Astrocyte (in vitro differentiated cells and primary cell): ENCODE data around the gene AADAT. TPM values are rescaled to one million over a fixed set of nuclear protein-coding genes. Genes with fewer than 3 reads are reported as not detected.

ENCODE experiments used
- DNase-seq: peaks from one replicate; pipeline ENCODE4 v3.0.0-alpha.2; 2010; ENCODE audit warnings: low read depth
- FAIRE-seq: peaks from 2 replicates; lab custom pipeline; 2011; peaks lifted over from hg19 to GRCh38; lab: Jason Lieb, UNC
- H2AFZ ChIP-seq: 2 replicates; pipeline ENCODE4 v1.6.0; 2012; ENCODE audit warnings: low read depth, low read length, inconsistent platforms
- H3K27ac ChIP-seq: 2 replicates; pipeline ENCODE4 v1.5.1; 2011; ENCODE audit warnings: low read depth, low read length, inconsistent platforms
- H3K27me3 ChIP-seq: 2 replicates; pipeline ENCODE4 v1.6.0; 2011; ENCODE audit warnings: low read length, inconsistent platforms; ENCODE audit not compliant: insufficient read depth
- H3K36me3 ChIP-seq: 2 replicates; pipeline ENCODE4 v1.5.1; 2011; ENCODE audit warnings: low read length, inconsistent platforms; ENCODE audit not compliant: insufficient read depth
- H3K4me1 ChIP-seq: 2 replicates; pipeline ENCODE4 v1.5.1; 2011; ENCODE audit warnings: low read length, inconsistent platforms; ENCODE audit not compliant: insufficient read depth
- H3K4me2 ChIP-seq: 2 replicates; pipeline ENCODE4 v1.6.0; 2012; ENCODE audit warnings: low read length, inconsistent platforms
- H3K4me3 ChIP-seq: 2 replicates; pipeline ENCODE4 v1.5.1; 2011; ENCODE audit warnings: low read depth, mild to moderate bottlenecking, low read length, inconsistent platforms; ENCODE audit not compliant: insufficient read depth
- H3K79me2 ChIP-seq: 2 replicates; pipeline ENCODE4 v1.6.0; 2012; ENCODE audit warnings: mild to moderate bottlenecking, low read length, inconsistent platforms; ENCODE audit not compliant: insufficient read depth
- H3K9ac ChIP-seq: 2 replicates; pipeline ENCODE4 v1.6.0; 2012; ENCODE audit warnings: mild to moderate bottlenecking, low read length, inconsistent platforms
- H3K9me3 ChIP-seq: 2 replicates; pipeline ENCODE4 v1.5.1; 2012; ENCODE audit warnings: low read depth, mild to moderate bottlenecking, low read length, inconsistent platforms; ENCODE audit not compliant: insufficient read depth
- H4K20me1 ChIP-seq: 2 replicates; pipeline ENCODE4 v1.6.0; 2012; ENCODE audit warnings: low read length, inconsistent platforms; ENCODE audit not compliant: insufficient read depth
- H3K27ac Mint-ChIP-seq: one replicate; pipeline ENCODE4 v1.8.0; 2021; ENCODE audit warnings: mild to moderate bottlenecking, mixed read lengths; ENCODE audit not compliant: unreplicated experiment
- H3K27me3 Mint-ChIP-seq: one replicate; pipeline ENCODE4 v1.8.0; 2021; ENCODE audit warnings: low read depth, mixed read lengths; ENCODE audit not compliant: unreplicated experiment
- H3K36me3 Mint-ChIP-seq: one replicate; pipeline ENCODE4 v1.8.0; 2021; ENCODE audit warnings: low read depth, mixed read lengths; ENCODE audit not compliant: unreplicated experiment
- H3K4me1 Mint-ChIP-seq: one replicate; pipeline ENCODE4 v1.8.0; 2021; ENCODE audit warnings: low read depth, mixed read lengths; ENCODE audit not compliant: unreplicated experiment
- H3K4me3 Mint-ChIP-seq: one replicate; pipeline ENCODE4 v1.8.0; 2021; ENCODE audit warnings: mild to moderate bottlenecking, moderate library complexity, mixed read lengths; ENCODE audit not compliant: unreplicated experiment
- H3K9me3 Mint-ChIP-seq: one replicate; pipeline ENCODE4 v1.8.0; 2021; ENCODE audit warnings: mild to moderate bottlenecking, mixed read lengths; ENCODE audit not compliant: unreplicated experiment
- CTCF ChIP-seq: IDR thresholded peaks from 2 replicates; pipeline ENCODE4 v1.5.1; 2011; ENCODE audit warnings: low read depth, mild to moderate bottlenecking, inconsistent platforms, low read length, moderate library complexity; ENCODE audit not compliant: insufficient read depth
- EZH2 ChIP-seq: IDR thresholded peaks from 2 replicates; pipeline ENCODE4 v1.6.1; 2012; ENCODE audit warnings: mild to moderate bottlenecking, low read length, inconsistent platforms; ENCODE audit not compliant: insufficient read depth
- total RNA-seq: library from RNA; stranded (reverse); gene quantifications from 2 replicates; pipeline ENCODE4 v1.2.1, GENCODE V29; 2021

Gene AADAT
- total RNA-seq, 1 donor from 2014 or later, result 10.5 TPM

GRCh38 chr4:170111546-170111945, 21.8 kb upstream of the AADAT start:
- no peak overlapping the region for H2AFZ ChIP-seq
- H3K36me3 Mint-ChIP-seq, result no peaks in the 10 kb centered on the region

GRCh38 chr4:170111085-170111484, 21.3 kb upstream of the AADAT start:
- FAIRE-seq, result no peak
- TF ChIP-seq EZH2 (no peak), CTCF (no peak)
- H3K4me1 Mint-ChIP-seq, result peaks cover 16% of the 10 kb centered on the region

More at GRCh38 chr4:170111546-170111945, 21.8 kb upstream of the AADAT start:
- DNase-seq (no peak), FAIRE-seq (no peak)
- no peak overlapping the region for H3K4me2 ChIP-seq
- H3K9me3 ChIP-seq, result no peaks in the 10 kb centered on the region
- TF ChIP-seq EZH2 (no peak), CTCF (no peak)
- Mint-ChIP-seq H3K4me3 (no peak overlapping the region), H3K4me1 (peaks cover 16% of the 10 kb centered on the region), H3K27me3 (no peaks in the 10 kb centered on the region), H3K27ac (no peak overlapping the region), H3K9me3 (no peaks in the 10 kb centered on the region)
- H3K4me1 ChIP-seq, result no peaks in the 10 kb centered on the region
- no peaks in the 10 kb centered on the region for H3K27me3 ChIP-seq
- no peaks in the 10 kb centered on the region for H3K79me2 ChIP-seq
- no peak overlapping the region for H3K4me3 ChIP-seq
- no peaks in the 10 kb centered on the region for H3K36me3 ChIP-seq
- no peak overlapping the region for H3K27ac ChIP-seq
- no peak overlapping the region for H3K9ac ChIP-seq
- no peaks in the 10 kb centered on the region for H4K20me1 ChIP-seq

GRCh38 chr4:170110285-170110672, 20.5 kb upstream of the AADAT start:
- H3K79me2 ChIP-seq, result no peaks in the 10 kb centered on the region
- H3K36me3 ChIP-seq, result no peaks in the 10 kb centered on the region
- peak overlapping the region; percentile 30 for H3K4me2 ChIP-seq
- FAIRE-seq, result no peak
- H3K4me3 Mint-ChIP-seq, result no peak overlapping the region
- H4K20me1 ChIP-seq, result no peaks in the 10 kb centered on the region
- H3K4me1 Mint-ChIP-seq, result peaks cover 16% of the 10 kb centered on the region
- H3K4me1 ChIP-seq, result no peaks in the 10 kb centered on the region
- H3K27ac Mint-ChIP-seq, result peak overlapping the region; percentile 13
- no peak overlapping the region for H3K27ac ChIP-seq
- H3K9me3 Mint-ChIP-seq, result no peaks in the 10 kb centered on the region
- no peaks in the 10 kb centered on the region for H3K27me3 Mint-ChIP-seq
- no peak overlapping the region for H3K9ac ChIP-seq
- DNase-seq, result no peak
- no peak overlapping the region for H2AFZ ChIP-seq
- H3K36me3 Mint-ChIP-seq, result no peaks in the 10 kb centered on the region
- no peak overlapping the region for H3K4me3 ChIP-seq
- TF ChIP-seq CTCF (no peak), EZH2 (no peak)
- no peaks in the 10 kb centered on the region for H3K27me3 ChIP-seq
- H3K9me3 ChIP-seq, result no peaks in the 10 kb centered on the region

More at GRCh38 chr4:170111085-170111484, 21.3 kb upstream of the AADAT start:
- Histone ChIP-seq H3K4me2 (no peak overlapping the region), H4K20me1 (no peaks in the 10 kb centered on the region), H3K79me2 (no peaks in the 10 kb centered on the region), H3K27me3 (no peaks in the 10 kb centered on the region), H2AFZ (no peak overlapping the region), H3K27ac (no peak overlapping the region), H3K9ac (no peak overlapping the region), H3K4me3 (no peak overlapping the region), H3K9me3 (no peaks in the 10 kb centered on the region), H3K4me1 (no peaks in the 10 kb centered on the region), H3K36me3 (no peaks in the 10 kb centered on the region)
- Mint-ChIP-seq H3K27ac (no peak overlapping the region), H3K9me3 (no peaks in the 10 kb centered on the region), H3K36me3 (no peaks in the 10 kb centered on the region), H3K27me3 (no peaks in the 10 kb centered on the region), H3K4me3 (no peak overlapping the region)
- DNase-seq, result no peak
